Natural killer cell (primary cell): Measurements from ENCODE around the gene NME7. TPM values are rescaled to one million over a fixed set of nuclear protein-coding genes. Genes with fewer than 3 reads are reported as not detected.

Experiments used
- ATAC-seq, 3 donors: fragments of 150-1000 bp in 2 of 3; fragments of 200-7000 bp in 1 of 3; cut with Tn5 transposase; 1 replicate in 1 of 3; 2 replicates in 2 of 3; pipeline ENCODE4 v1.10.0; 2021; ENCODE audit warnings: mild to moderate bottlenecking in 2 of 3, moderate library complexity in 2 of 3
- DNase-seq, 2 donors: peaks; one replicate each; pipeline versions ENCODE4 v3.0.0 to v3.0.0-alpha.2; 2013 to 2021; ENCODE audit warnings: mixed read lengths in 1 of 2
- H3K27ac ChIP-seq: one replicate; pipeline ENCODE4 v1.5.1; 2013; ENCODE audit warnings: mild to moderate bottlenecking, low read length
- H3K27me3 ChIP-seq: one replicate; pipeline ENCODE4 v1.6.1; 2013; ENCODE audit warnings: low read length; ENCODE audit not compliant: control insufficient read depth, insufficient read depth
- H3K36me3 ChIP-seq: one replicate; pipeline ENCODE4 v1.6.1; 2013; ENCODE audit warnings: low read length; ENCODE audit not compliant: control insufficient read depth, insufficient read depth
- H3K4me1 ChIP-seq: one replicate; pipeline ENCODE4 v1.6.1; 2013; ENCODE audit warnings: low read length; ENCODE audit not compliant: control insufficient read depth, insufficient read depth
- H3K4me3 ChIP-seq: one replicate; pipeline ENCODE4 v1.5.1; 2013; ENCODE audit warnings: low read length
- H3K9me3 ChIP-seq: one replicate; pipeline ENCODE4 v1.6.1; 2013; ENCODE audit warnings: low read length; ENCODE audit not compliant: control insufficient read depth, insufficient read depth
- H3K27ac Mint-ChIP-seq, 2 donors: one replicate each; pipeline ENCODE4 v1.8.0; 2022; ENCODE audit warnings: mild to moderate bottlenecking in 2 of 2, mixed read lengths in 2 of 2, moderate library complexity in 1 of 2
- H3K27me3 Mint-ChIP-seq, 2 donors: one replicate each; pipeline ENCODE4 v1.8.0; 2022; ENCODE audit warnings: low read depth in 2 of 2, mixed read lengths in 2 of 2
- H3K36me3 Mint-ChIP-seq: one replicate; pipeline ENCODE4 v1.8.0; 2022; ENCODE audit warnings: mixed read lengths
- H3K4me1 Mint-ChIP-seq, 2 donors: one replicate each; pipeline ENCODE4 v1.8.0; 2022; ENCODE audit warnings: mixed read lengths in 2 of 2
- H3K4me3 Mint-ChIP-seq: one replicate; pipeline ENCODE4 v1.8.0; 2022; ENCODE audit warnings: mild to moderate bottlenecking, moderate library complexity, mixed read lengths
- H3K9me3 Mint-ChIP-seq, 2 donors: one replicate each; pipeline ENCODE4 v1.8.0; 2022; ENCODE audit warnings: mixed read lengths in 2 of 2
- WGBS: methylation state at CpG from one replicate; pipeline ENCODE4 v1.1.7; 2013; ENCODE audit warnings: missing lambda C conversion rate; ENCODE audit not compliant: insufficient coverage; 5-methylcytosine and 5-hydroxymethylcytosine counted together
- intact Hi-C: fragments of 100-400 bp; cut with micrococcal nuclease; formaldehyde crosslinking; loops from one replicate; pipeline ENCODE4 v1.14.2; 2022
- total RNA-seq, 4 donors: library from RNA; stranded (reverse); fragments of 120-200 nt in 1 of 4; gene quantifications; one replicate each; pipeline versions ENCODE4 v1.2.3 to v1.2.4, GENCODE V29; 2013 to 2022
- TF ChIP-seq, protein P1 (sequence below): fragments of 200-600 bp; IDR thresholded peaks from one replicate; pipeline ENCODE4 v1.8.0; 2022; ENCODE audit warnings: antibody characterized with exemption

NME7 gene
- total RNA-seq, 3 donors from 2014 or later (not counting 1 experiment from before 2014, with no cell fraction given), result 5.2 to 9.9 (median 9.8) TPM

DNA sequence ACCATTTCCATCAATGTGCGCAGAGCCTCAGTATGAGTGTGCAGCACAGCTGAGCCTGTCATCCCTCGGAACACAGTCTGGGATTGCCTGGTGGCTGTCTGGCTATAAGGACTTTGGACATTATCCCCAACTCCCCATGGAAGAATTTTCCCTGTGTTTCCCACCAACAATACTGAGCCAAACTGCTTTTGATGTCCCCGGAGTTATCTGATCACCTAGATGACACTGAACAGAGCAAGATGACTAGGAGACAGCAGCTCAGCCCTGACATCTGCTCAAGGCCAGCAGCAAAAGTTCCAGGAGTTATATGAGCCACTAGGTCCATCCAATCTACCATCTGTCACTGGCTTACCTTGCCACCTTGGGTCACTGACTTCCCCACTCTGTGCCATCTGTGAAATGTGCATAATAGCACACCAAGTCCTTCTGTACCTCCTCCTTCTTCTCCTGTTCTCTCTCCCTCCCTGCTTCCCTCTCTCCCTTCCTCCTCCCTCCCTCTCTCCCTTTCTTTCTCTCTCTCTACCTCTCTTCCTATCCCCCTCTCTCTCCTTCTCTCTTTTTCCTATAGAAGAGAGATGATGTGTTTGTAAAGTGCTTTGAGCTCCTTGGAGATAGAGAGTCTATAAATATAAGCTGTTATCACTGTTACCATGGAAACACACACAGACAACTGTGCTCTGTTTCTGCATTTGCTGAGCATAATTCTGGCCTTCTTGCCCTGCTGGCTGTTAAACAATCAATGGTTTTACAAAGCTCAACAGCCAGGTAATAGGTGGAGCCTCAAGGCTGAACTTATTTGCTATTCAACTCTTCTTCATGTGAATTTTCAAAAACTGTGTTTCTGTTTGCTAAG is 280.8 kb downstream of the NME7 start:
- no peaks in the 10 kb centered on the region for H3K9me3 Mint-ChIP-seq
- H3K9me3 ChIP-seq, result no peaks in the 10 kb centered on the region
- DNase-seq (peak in 1 of 2 donors; percentile 26), ATAC-seq (peak in 2 of 3 donors; percentile 34 to 38)
- H3K36me3 Mint-ChIP-seq, result no peaks in the 10 kb centered on the region
- no peaks in the 10 kb centered on the region for H3K4me1 ChIP-seq
- H3K27ac Mint-ChIP-seq, result peak overlapping the region in 1 of 2 donors; percentile 73
- H3K27me3 Mint-ChIP-seq, result no peaks in the 10 kb centered on the region
- H3K27me3 ChIP-seq, result no peaks in the 10 kb centered on the region
- TF ChIP-seq, protein P1, sequence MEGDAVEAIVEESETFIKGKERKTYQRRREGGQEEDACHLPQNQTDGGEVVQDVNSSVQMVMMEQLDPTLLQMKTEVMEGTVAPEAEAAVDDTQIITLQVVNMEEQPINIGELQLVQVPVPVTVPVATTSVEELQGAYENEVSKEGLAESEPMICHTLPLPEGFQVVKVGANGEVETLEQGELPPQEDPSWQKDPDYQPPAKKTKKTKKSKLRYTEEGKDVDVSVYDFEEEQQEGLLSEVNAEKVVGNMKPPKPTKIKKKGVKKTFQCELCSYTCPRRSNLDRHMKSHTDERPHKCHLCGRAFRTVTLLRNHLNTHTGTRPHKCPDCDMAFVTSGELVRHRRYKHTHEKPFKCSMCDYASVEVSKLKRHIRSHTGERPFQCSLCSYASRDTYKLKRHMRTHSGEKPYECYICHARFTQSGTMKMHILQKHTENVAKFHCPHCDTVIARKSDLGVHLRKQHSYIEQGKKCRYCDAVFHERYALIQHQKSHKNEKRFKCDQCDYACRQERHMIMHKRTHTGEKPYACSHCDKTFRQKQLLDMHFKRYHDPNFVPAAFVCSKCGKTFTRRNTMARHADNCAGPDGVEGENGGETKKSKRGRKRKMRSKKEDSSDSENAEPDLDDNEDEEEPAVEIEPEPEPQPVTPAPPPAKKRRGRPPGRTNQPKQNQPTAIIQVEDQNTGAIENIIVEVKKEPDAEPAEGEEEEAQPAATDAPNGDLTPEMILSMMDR, result no peak
- peaks cover 8 to 15% of the 10 kb centered on the region in 2 donors for H3K4me1 Mint-ChIP-seq
- H3K4me3 Mint-ChIP-seq, result no peak overlapping the region
- WGBS, result 98% methylated on average over 3 of the region's 3 CpGs
- intact Hi-C loops, result no loop called here
- H3K27ac ChIP-seq, result no peak overlapping the region
- H3K4me3 ChIP-seq, result no peak overlapping the region
- no peaks in the 10 kb centered on the region for H3K36me3 ChIP-seq

DNA sequence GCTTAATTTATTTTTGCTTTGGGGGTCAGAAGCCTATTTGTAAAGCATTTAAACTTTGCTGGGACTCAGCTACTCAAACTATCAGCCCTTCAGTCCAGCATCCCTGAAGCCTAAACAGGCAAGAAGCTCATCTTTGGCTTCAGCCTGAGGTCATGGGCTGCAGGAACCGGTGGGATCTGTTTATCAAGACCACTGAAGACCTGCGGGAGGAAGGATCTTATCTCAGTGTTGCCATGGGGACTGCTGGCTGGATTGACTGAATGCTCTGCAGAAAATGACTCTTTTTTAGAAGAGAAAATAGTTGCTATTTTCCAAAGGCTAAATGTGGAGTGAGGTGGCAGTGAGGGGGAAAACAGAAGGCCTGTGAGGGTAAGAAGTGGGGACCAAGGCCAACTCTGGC is 281.7 kb downstream of the NME7 start:
- H3K4me3 Mint-ChIP-seq, result no peak overlapping the region
- WGBS, result 48% methylated on average over 2 of the region's 2 CpGs
- Histone ChIP-seq H3K4me1 (no peaks in the 10 kb centered on the region), H3K9me3 (no peaks in the 10 kb centered on the region), H3K4me3 (no peak overlapping the region), H3K27me3 (no peaks in the 10 kb centered on the region), H3K36me3 (no peaks in the 10 kb centered on the region), H3K27ac (no peak overlapping the region)
- H3K27me3 Mint-ChIP-seq, result no peaks in the 10 kb centered on the region
- H3K27ac Mint-ChIP-seq, result no peak overlapping the region
- intact Hi-C loops, result no loop called here
- peaks cover 8 to 15% of the 10 kb centered on the region in 2 donors for H3K4me1 Mint-ChIP-seq
- DNase-seq, result no peak
- no peaks in the 10 kb centered on the region for H3K9me3 Mint-ChIP-seq
- no peaks in the 10 kb centered on the region for H3K36me3 Mint-ChIP-seq
- TF ChIP-seq, protein P1, result no peak
- ATAC-seq, result no peak

Other genes starting within 250 kb of the NME7 start
- 10 to 100 TPM; 13.2 to 21.6 (median 18.2) TPM for gene BLZF1, start 398 bp upstream of the NME7 start, total RNA-seq
- not detected for gene CCDC181, start 59.7 kb upstream of the NME7 start, total RNA-seq
- gene SLC19A2, start 118.1 kb upstream of the NME7 start, total RNA-seq, result 1 to 10 TPM; 5.0 to 6.3 (median 5.3) TPM
- gene F5, start 218.7 kb upstream of the NME7 start, total RNA-seq, result 1 to 10 TPM in 1 of 3 donors, under 1 TPM in 2; 0.02 to 1.7 (median 0.45) TPM